ENCODE data around the gene IFNA2.

Gene IFNA2

DNA sequence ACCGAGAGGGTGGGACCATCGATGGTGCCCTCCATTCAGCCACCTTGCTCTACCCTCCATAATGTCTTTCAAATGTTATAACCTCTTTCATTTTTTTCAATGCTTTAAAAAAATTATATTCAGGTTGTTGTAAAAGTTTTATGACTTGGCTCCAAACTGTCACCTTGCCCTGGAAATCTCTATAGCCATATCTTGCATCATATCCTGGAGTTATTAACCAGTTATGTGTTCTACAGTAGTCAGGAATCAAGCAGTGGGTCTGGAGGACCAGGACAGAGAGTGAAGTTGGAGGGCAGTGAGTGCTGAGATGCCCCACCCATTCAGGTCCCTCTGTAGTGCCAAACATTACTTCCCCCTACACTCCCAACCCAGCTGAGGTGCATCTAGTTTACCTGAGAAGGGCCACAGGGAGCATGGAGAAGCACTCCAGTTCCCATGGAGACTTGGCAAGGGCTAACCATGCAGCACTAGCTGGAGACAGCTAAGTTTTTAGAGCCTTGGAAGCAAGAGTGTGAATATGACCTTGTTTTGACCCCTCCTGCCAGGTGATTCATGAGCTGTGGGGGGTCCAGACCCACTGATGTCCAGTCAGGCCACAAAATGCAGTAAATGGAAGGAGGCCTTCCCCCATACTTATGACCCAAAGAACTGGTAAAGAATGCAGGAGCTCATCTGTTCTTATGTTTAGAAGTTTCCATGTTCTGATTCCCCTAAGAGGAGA is 29.2 kb upstream of the IFNA2 start:
- no peak overlapping the region for H3K27ac ChIP-seq

DNA sequence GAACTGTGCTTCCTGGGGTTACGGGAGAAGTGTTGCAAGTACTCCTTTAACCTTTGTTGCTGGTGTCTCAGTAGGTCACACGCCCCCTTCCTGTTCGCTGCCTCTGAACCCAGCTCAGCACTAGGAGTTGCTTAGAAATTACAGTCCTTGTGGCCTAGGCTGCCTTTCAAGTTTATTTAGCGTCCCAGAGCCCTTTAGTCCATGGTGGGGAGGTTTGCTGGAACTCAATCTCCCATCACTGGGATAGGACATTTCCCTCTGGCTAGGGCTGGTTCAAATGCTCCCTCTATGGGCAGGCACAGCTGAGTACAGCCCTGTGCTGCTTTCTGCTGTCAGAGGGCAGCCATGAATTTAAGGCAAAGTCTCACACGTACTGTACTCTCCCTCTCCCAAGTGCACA is 28.4 kb upstream of the IFNA2 start:
- H3K36me3 ChIP-seq (ENCODE audit: insufficient read depth, low read length), result no peaks in the 10 kb centered on the region
- H3K9me3 ChIP-seq (ENCODE audit: low read depth, low read length), result no peaks in the 10 kb centered on the region
- TF ChIP-seq EZH2 (IDR thresholded peaks at IDR 0.05) (no peak), FOXP2 (optimal IDR thresholded peaks at IDR 0.05; ENCODE audit: control extremely low read depth, extremely low read length, insufficient read depth) (no peak), POLR2AphosphoS5 (IDR thresholded peaks at IDR 0.05; ENCODE audit: borderline replicate concordance, low read depth, low read length) (no peak)
- DNase-seq (ENCODE audit: low read depth, low spot score), result no peak
- H3K9ac ChIP-seq (ENCODE audit: insufficient read length), result no peak overlapping the region
- H3K4me3 ChIP-seq, result no peak overlapping the region
- H3K27ac ChIP-seq, result no peak overlapping the region

More for the DNA sequence above, 29.2 kb upstream of the IFNA2 start:
- Histone ChIP-seq H3K9me3 (ENCODE audit: low read depth, low read length) (no peaks in the 10 kb centered on the region), H3K9ac (ENCODE audit: insufficient read length) (no peak overlapping the region), H3K4me3 (no peak overlapping the region), H3K36me3 (ENCODE audit: insufficient read depth, low read length) (no peaks in the 10 kb centered on the region)
- TF ChIP-seq FOXP2 (optimal IDR thresholded peaks at IDR 0.05; ENCODE audit: control extremely low read depth, extremely low read length, insufficient read depth) (no peak), EZH2 (IDR thresholded peaks at IDR 0.05) (no peak), POLR2AphosphoS5 (IDR thresholded peaks at IDR 0.05; ENCODE audit: borderline replicate concordance, low read depth, low read length) (no peak)
- no peak for DNase-seq (ENCODE audit: low read depth, low spot score)

DNA sequence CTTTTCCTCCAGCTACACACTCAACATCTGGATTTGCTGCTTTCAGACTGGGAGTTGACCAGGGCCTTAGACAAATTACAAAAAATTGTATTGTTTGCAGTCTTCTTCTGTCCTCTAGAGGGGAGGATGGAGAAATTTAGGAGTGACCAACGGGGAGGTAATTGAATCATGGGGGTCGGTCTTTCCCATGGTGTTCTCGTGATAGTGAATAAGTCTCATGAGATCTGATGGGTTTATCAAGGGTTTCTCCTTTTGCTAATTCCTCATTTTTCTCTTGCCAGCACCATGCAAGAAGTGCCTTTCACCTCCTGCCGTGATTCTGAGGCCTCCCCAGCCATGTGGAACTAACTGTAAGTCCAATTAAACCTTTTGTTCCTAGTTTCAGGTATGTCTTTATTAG is 28.0 kb upstream of the IFNA2 start:
- TF ChIP-seq POLR2AphosphoS5 (IDR thresholded peaks at IDR 0.05; ENCODE audit: borderline replicate concordance, low read depth, low read length) (no peak), FOXP2 (optimal IDR thresholded peaks at IDR 0.05; ENCODE audit: control extremely low read depth, extremely low read length, insufficient read depth) (no peak), EZH2 (IDR thresholded peaks at IDR 0.05) (no peak)
- Histone ChIP-seq H3K9me3 (ENCODE audit: low read depth, low read length) (no peaks in the 10 kb centered on the region), H3K27ac (no peak overlapping the region), H3K4me3 (no peak overlapping the region), H3K36me3 (ENCODE audit: insufficient read depth, low read length) (no peaks in the 10 kb centered on the region), H3K9ac (ENCODE audit: insufficient read length) (no peak overlapping the region)
- DNase-seq (ENCODE audit: low read depth, low spot score), result no peak

DNA sequence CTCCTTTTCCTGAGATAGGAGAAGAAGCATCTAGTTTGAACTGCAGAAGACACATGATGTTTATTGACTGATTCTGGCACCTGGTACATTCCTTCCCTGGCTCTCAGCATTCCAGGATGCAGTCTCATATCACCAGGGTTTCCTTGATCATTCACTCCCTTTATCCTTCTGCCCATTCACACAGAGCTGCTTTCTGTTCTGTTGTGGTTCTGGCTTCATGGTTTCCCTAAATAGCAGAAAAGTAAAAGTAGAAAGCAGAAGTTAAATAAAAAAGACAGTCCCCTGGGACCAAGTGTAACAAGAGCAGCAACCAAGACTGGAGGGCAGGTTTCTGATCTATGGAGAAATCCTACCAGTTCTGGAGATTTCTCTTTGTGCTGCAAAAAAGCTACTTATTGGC is 26.9 kb upstream of the IFNA2 start:
- no peaks in the 10 kb centered on the region for H3K36me3 ChIP-seq (ENCODE audit: insufficient read depth, low read length)
- DNase-seq (ENCODE audit: low read depth, low spot score), result no peak
- no peak overlapping the region for H3K27ac ChIP-seq
- H3K9ac ChIP-seq (ENCODE audit: insufficient read length), result no peak overlapping the region
- TF ChIP-seq FOXP2 (optimal IDR thresholded peaks at IDR 0.05; ENCODE audit: control extremely low read depth, extremely low read length, insufficient read depth) (no peak), EZH2 (IDR thresholded peaks at IDR 0.05) (no peak), POLR2AphosphoS5 (IDR thresholded peaks at IDR 0.05; ENCODE audit: borderline replicate concordance, low read depth, low read length) (no peak)
- no peaks in the 10 kb centered on the region for H3K9me3 ChIP-seq (ENCODE audit: low read depth, low read length)
- H3K4me3 ChIP-seq, result no peak overlapping the region

DNA sequence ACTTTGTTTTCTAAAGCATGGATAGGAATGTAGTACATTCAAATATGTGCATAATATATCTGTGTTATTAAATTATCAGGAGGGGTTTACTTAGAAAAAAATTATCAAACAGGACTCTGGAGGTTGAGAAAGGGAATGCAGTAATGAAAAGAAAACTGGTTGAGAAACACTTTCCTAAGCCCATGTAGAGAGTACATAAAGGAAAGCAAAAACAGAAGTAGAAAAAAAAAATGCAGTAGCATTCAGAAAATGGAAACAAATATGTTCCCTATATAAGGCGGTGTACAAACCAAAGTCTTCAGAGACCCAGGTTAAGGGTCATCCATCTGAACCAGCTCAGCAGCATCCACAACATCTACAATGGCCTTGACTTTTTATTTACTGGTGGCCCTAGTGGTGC is 23.6 kb upstream of the IFNA2 start, which contains the start of gene IFNA8:
IFNA8 (plus strand) TSS at position 301 of the 400 bp plus-strand sequence; CDS start at position 361, 60 bp downstream.
- no peak within 1 kb of the TSS for H3K27ac ChIP-seq
- TF ChIP-seq EZH2 (IDR thresholded peaks at IDR 0.05), result no peak
- TF ChIP-seq FOXP2 (optimal IDR thresholded peaks at IDR 0.05; ENCODE audit: control extremely low read depth, extremely low read length, insufficient read depth), result no peak
- no peak for TF ChIP-seq POLR2AphosphoS5 (IDR thresholded peaks at IDR 0.05; ENCODE audit: borderline replicate concordance, low read depth, low read length)
- no peaks in the 10 kb centered on the region for H3K9me3 ChIP-seq (ENCODE audit: low read depth, low read length)
- no peak for DNase-seq (ENCODE audit: low read depth, low spot score)
- H3K4me3 ChIP-seq, result no peak within 1 kb of the TSS
- no peak within 1 kb of the TSS for H3K9ac ChIP-seq (ENCODE audit: insufficient read length)
- H3K36me3 ChIP-seq (ENCODE audit: insufficient read depth, low read length), result no peaks in the 10 kb centered on the region

DNA sequence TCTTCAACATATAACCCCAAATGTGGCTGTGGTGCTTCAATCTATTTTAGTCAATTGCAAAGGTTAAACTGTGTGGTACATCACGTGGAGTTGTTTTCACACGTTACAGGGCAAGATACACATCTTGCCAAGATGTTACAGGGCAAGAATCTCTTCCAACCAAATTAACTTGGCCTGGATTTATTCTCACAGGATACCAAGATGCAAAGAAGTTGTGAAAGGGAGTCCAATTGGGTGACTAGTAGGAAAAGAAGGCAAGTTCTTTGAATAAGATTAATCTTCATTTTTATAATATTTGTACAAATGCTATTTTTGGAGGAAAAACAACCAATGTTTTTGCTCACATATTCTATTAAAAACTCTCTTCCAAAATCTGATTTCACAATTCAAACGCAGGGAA is 18.9 kb upstream of the IFNA2 start:
- no peaks in the 10 kb centered on the region for H3K9me3 ChIP-seq (ENCODE audit: low read depth, low read length)
- TF ChIP-seq POLR2AphosphoS5 (IDR thresholded peaks at IDR 0.05; ENCODE audit: borderline replicate concordance, low read depth, low read length) (no peak), FOXP2 (optimal IDR thresholded peaks at IDR 0.05; ENCODE audit: control extremely low read depth, extremely low read length, insufficient read depth) (no peak), EZH2 (IDR thresholded peaks at IDR 0.05) (no peak)
- no peak for DNase-seq (ENCODE audit: low read depth, low spot score)
- no peak overlapping the region for H3K9ac ChIP-seq (ENCODE audit: insufficient read length)
- no peak overlapping the region for H3K4me3 ChIP-seq
- no peak overlapping the region for H3K27ac ChIP-seq
- H3K36me3 ChIP-seq (ENCODE audit: insufficient read depth, low read length), result no peaks in the 10 kb centered on the region

DNA sequence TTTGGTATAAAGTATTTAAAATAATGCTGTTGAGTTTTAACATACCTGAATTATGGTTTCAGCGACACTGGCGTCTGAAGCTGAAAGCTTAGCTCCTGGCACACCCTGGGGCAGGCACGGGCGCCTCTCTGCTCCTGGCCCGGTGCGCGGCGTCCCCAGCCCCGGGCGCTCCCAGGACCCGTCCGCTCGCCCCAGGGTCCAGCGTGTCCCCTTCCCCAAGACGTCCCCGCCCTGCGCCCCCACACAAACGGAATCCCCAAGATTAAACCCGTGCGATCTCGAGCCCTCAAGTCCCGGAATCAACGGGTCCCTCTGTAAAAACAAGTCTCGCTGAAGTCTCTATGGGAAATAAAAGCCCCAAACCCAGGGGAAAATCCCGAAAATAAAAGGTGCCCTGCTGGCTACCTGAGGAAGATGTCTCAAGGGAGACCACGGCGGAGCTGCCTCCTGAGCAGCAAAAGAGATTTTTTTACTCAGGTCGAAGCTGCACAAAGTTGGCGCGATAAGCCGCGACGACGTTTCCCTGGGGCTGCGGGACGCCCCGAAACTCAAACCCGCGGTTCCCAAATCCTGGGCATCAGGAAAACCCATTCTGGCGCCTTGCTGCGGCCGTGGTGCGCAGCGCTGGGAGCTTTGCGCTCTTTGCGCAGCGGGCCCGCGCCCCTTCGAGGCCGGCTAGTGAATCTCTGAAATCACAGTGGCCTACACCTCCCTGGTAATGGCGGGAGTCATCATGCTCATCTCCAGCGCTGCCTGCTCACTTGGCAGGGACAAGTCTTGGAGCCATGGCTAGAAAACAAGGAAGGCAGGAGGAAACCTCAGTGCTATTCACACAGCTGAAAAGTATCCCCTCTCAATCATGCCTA is 17.4 kb upstream of the IFNA2 start:
- no peaks in the 10 kb centered on the region for H3K36me3 ChIP-seq (ENCODE audit: insufficient read depth, low read length)
- DNase-seq (ENCODE audit: low read depth, low spot score), result no peak
- H3K4me3 ChIP-seq, result no peak overlapping the region
- H3K27ac ChIP-seq, result no peak overlapping the region
- H3K9ac ChIP-seq (ENCODE audit: insufficient read length), result no peak overlapping the region
- H3K9me3 ChIP-seq (ENCODE audit: low read depth, low read length), result no peaks in the 10 kb centered on the region
- TF ChIP-seq EZH2 (IDR thresholded peaks at IDR 0.05) (no peak), FOXP2 (optimal IDR thresholded peaks at IDR 0.05; ENCODE audit: control extremely low read depth, extremely low read length, insufficient read depth) (no peak), POLR2AphosphoS5 (IDR thresholded peaks at IDR 0.05; ENCODE audit: borderline replicate concordance, low read depth, low read length) (no peak)

DNA sequence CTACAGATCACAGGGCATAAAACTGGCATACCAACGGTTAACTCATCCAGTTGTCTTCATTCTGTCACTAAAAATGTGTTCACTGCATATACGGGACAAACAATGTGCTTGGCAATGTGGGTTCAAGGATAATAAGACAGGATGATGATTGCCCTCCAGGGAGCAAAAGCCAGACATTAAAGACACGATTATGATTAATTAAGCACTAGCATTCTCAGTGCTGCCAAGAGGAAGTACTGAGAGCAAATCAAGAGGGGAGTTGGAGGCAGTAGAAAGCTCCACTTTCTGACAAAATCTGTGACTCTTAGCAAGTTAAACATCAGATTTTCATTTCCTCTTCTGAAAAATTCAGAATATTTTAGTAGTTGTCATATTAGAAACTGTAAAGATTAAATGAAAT is 14.8 kb upstream of the IFNA2 start:
- H3K9me3 ChIP-seq (ENCODE audit: low read depth, low read length), result no peaks in the 10 kb centered on the region
- no peak overlapping the region for H3K27ac ChIP-seq
- TF ChIP-seq POLR2AphosphoS5 (IDR thresholded peaks at IDR 0.05; ENCODE audit: borderline replicate concordance, low read depth, low read length) (no peak), FOXP2 (optimal IDR thresholded peaks at IDR 0.05; ENCODE audit: control extremely low read depth, extremely low read length, insufficient read depth) (no peak), EZH2 (IDR thresholded peaks at IDR 0.05) (no peak)
- no peak for DNase-seq (ENCODE audit: low read depth, low spot score)
- no peaks in the 10 kb centered on the region for H3K36me3 ChIP-seq (ENCODE audit: insufficient read depth, low read length)
- H3K4me3 ChIP-seq, result no peak overlapping the region
- H3K9ac ChIP-seq (ENCODE audit: insufficient read length), result no peak overlapping the region

All from SK-N-MC (cell line).